ENCODE data around the gene KAT2B.
A peak's percentile ranks its signal among the peaks of the same experiment; 100 is the strongest.
"Not testable (repeated sequence)": the region's sequence is repeated elsewhere in the genome, so short reads cannot be mapped to it uniquely, and the experiment has no call there.

KAT2B gene
- 55.2 to 165 reads per million in 2 experiments for total RNA-seq

DNA sequence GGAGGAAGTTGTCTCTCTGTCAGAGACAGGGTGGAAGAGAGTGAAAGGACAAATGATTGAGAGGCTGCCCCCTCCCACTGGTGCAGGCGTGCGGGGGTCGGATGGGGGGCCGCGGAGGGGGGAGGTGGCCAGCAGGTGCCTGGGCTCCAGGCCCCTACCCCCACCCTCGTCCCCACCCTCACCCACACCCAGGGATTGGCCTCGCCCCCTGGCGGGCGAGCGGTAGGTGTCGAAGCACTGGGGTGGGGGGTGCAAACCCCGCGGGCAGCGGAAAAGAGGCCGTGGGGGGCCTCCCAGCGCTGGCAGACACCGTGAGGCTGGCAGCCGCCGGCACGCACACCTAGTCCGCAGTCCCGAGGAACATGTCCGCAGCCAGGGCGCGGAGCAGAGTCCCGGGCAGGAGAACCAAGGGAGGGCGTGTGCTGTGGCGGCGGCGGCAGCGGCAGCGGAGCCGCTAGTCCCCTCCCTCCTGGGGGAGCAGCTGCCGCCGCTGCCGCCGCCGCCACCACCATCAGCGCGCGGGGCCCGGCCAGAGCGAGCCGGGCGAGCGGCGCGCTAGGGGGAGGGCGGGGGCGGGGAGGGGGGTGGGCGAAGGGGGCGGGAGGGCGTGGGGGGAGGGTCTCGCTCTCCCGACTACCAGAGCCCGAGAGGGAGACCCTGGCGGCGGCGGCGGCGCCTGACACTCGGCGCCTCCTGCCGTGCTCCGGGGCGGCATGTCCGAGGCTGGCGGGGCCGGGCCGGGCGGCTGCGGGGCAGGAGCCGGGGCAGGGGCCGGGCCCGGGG is at the start of gene KAT2B:
Gene KAT2B (plus strand): TSS at position 682 of the 783 bp plus-strand sequence. CDS start 32 bp downstream, at position 714.
- peak; percentile 77 for DNase-seq (ENCODE audit: low read depth)

DNA sequence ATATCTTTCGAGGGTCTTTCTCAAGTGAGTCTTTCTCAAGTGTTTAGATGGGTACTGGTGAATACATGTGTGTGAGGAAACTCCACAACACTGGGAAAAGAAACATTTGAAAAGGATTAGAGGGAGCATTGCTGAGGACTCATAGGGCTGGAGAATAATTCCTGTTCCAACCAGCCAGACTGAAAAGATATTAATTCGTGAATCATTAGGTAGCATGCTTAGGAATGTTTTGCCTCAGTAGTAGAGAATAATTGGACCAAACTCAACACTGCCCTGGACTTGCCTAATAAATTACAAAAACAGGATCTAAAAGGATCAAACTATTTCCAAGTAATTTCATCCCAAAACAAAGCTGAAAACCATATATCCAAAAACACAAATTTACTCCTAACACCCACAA is 45.5 kb upstream of the KAT2B start:
- no peak for DNase-seq (ENCODE audit: low read depth)

DNA sequence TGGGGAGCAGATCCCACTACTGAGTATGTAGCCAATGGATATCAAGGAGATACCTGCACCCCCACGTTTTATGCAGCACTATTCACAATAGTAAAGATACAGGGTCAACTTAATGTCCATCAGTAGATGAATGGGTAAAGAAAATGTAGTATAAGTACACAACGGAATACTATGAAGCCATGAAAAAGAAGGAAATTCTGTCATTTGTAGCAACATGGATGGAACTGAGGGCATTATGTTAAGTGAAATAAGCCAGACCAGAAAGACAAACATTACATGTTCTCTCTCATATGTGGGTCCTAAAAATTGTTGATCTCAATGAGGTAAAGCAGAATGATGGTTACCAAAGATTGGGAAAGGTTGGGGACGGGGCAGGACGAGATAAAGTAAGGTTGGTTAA is 42.7 kb upstream of the KAT2B start:
- no peak for DNase-seq (ENCODE audit: low read depth)

- no peak for DNase-seq (ENCODE audit: low read depth)
Measured at GRCh38 chr3:20001932-20002331, 38.3 kb upstream of the KAT2B start.

- no peak for DNase-seq (ENCODE audit: low read depth)
Measured at GRCh38 chr3:20007960-20008359, 32.3 kb upstream of the KAT2B start.

GRCh38 chr3:20008646-20009045 is 31.6 kb upstream of the KAT2B start:
- DNase-seq (ENCODE audit: low read depth), result no peak

GRCh38 chr3:20012164-20012563 is 28.1 kb upstream of the KAT2B start, which contains the start of gene PP2D1:
PP2D1 (minus strand) TSS chr3:20012264; CDS start chr3:20012072, 192 bp downstream.
- no peak for DNase-seq (ENCODE audit: low read depth)

GRCh38 chr3:20013396-20013795 is 26.9 kb upstream of the KAT2B start:
- DNase-seq (ENCODE audit: low read depth), result no peak

- no peak for DNase-seq (ENCODE audit: low read depth)
Measured at GRCh38 chr3:20015525-20015924, 24.7 kb upstream of the KAT2B start.

DNA sequence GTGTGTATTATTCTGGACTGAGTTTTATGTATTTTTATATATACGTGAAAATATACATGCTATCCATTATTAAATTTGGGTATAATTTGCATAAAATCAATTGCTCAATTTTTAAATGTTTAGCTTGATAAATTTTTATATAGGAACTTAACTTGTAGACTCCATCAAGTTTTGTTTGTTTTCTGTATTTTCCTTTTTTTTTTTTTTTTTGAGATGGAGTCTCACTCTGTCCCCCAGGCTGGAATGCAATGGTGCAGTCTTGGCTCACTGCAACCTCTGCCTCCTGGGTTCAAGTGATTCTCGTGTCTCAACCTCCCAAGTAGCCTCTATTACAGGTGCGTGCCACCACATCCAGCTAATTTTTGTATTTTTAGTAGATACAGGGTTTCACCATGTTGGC is 24.2 kb upstream of the KAT2B start:
- not testable (repeated sequence) for DNase-seq (ENCODE audit: low read depth)

- DNase-seq (ENCODE audit: low read depth), result no peak
Measured at GRCh38 chr3:20022954-20023622, 17.2 kb upstream of the KAT2B start.

DNA sequence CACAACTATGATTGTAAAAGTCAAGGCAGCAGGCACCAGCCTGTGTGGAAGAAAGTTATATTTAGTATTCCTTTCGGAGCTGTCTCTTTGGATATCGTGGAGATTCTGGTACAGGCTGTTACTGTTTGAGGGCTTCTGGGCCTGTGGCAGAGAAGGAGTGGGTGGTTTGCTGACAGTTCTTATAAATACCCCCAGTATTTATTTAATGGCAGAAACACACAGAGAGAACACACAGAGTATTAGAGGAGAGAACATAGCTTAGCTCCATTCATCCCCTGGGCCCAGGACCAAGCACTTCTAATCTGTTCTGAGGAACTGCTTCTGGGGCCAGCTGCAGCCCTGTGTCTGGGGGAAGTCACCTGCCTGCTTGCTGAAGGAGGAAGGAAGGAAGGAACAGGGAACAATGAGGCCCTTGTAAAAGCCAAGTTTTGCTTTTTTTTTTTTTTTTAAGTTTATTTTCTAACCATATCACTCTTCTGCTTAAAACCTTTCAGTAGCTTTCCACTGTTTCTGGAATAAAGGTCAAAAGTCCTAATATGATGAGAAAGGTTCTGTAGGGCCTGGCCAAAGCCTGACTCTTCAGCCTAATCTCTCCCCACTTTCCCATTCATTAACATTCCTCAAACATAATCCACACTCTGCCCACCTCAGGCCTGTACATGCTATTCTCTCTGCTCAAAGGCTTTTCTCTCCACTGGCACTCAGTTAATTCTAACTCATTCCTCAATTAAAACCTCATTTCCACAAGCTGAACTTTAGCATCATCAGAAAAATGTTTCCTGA is 16.4 kb upstream of the KAT2B start:
- no peak for DNase-seq (ENCODE audit: low read depth)

DNA sequence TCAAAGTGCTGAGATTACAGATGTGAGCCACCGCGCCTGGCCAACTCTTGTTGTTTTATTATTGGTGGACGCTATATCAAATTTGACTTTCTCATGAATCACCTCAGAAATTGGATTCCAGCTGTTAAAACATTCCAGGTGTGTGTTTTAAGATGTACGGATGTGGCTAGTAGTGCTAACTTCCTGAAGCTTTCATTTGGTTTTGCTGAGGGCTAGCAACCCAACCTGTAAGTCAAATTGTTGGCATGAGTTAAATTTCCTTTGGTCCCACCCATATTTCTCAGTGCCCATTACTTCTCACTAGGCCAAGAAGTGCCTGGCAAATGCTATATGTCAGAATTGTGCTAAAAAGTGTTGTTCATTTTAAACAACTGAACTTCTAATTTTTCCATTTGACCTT is 13.1 kb upstream of the KAT2B start:
- DNase-seq (ENCODE audit: low read depth), result no peak

DNA sequence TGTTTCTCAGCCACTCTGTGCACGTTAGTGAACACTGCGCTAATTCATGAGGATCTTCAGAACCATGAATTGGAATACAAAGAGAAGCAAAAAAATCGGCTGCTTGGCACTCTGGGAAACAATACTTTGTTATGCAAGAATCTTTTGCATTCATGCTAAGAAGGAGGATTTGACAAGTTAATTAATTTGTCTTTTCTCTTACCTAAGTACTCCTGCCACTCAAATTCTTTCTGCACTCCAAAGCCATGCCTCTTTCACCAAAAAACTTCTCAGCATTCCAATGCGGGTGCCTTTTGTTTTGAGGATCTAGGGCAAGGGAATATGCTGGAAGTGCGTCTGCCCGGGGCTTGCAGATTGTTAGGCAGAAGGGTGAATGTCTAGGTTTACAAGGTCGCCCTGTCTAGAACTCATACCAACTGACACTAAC is 11.3 kb upstream of the KAT2B start:
- no peak for DNase-seq (ENCODE audit: low read depth)

DNA sequence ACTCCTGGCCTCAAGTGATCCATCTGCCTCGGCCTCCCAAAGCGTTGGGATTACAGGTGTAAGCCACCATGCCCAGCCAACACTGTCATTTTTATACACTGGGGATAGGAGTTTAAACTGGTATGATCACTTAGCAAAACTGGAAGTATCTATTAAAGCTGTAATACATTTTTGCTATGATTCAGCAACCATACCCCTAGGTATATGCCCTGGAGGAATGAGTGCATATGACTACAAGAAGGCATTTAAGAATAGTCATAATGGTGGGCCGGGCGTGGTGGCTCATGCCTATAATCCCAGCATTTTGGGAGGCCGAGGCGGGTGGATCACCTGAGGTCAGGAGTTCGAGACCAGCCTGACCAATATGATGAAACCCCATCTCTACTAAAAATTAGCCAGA is 8.3 kb upstream of the KAT2B start:
- DNase-seq (ENCODE audit: low read depth), result not testable (repeated sequence)

- DNase-seq (ENCODE audit: low read depth), result no peak
Measured at GRCh38 chr3:20035019-20035418, 5.2 kb upstream of the KAT2B start.

DNA sequence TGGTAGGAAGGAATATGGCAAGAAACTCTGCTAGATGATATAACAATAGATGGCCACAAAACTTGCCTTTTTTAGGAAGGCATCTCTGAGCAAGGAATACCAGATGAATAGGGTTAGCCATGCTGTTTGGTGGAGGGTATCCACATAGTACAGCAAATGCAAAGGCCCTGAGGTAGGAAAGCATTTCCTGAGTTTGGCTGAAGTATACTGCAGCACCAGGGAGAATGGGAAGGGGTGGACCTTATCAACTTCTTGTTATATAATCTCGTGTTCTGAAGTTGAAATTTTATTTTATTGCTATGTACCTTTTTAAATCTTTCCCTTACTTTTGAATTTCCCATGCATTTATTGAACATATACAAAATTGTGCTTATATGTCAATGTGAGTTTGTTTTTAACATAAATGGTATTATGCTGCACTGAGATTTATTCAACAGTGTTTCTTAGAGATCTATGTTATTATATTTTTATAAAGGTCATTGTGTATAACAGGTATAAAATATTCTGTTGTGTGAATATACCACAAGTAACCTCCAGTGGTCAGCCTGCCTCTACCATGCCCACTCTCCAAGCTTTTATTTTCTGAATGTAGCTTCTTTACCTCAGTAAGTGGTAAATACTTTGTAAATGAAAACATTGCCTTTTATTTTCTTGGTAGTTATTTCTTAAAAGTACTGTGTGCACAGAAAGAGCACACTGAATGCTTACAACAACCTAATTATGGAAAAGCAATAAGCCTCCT is 2.8 kb upstream of the KAT2B start:
- no peak for DNase-seq (ENCODE audit: low read depth)

DNA sequence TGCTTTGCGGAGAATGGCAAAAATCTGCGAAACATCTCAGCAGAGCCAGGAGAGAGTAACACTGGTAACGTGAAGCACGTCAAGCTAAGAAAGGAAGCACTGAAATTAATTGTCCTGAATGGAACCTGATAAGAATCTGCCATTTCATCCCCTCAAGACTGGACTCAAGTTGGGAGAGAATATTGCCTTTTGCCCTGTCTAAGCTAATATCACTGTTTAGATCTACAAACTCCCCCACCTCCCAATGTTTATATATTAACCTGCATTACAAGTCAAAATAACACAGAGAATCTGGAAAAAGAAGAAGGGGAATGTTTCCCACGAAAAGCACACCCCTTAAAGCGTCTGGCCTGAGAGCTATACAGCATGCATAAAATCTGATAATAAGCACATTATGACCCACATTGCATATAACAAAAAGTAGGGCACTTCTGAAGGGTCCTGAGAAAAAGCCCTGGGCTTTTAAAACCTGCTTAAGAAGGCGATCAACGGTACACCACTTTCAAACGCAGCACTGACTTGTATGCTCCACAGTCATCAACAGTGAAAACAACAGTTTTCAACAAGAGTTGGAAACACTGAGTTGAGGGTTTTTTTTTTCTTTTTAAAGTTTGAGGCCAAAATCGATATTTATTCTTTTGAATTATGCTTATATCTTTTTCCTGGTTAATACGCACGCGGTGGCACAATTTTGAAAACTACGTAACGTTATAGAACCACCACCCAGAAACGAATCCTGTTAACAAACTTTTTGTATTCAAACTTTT is 1.4 kb upstream of the KAT2B start:
- DNase-seq (ENCODE audit: low read depth), result no peak

DNA sequence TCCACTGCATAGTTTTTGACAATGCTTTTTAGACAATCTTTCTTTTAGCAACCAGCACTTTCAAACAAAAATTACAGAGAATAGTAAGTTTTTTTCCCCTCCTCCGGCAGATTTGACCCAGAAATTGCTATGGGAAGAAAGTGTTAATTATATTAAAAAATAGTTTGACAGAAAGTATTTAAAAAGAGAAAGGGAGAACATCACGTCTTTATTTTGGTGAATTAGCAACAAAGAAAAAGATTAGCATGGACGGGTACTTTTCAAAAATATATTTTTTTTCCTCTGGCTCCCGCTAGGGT is 831 bp upstream of the KAT2B start:
- DNase-seq (ENCODE audit: low read depth), result no peak

GRCh38 chr3:20040548-20041196 is 426 bp downstream of the KAT2B start:
- peak; percentile 47 for DNase-seq (ENCODE audit: low read depth)

All from T follicular helper cell (primary cell).